Glomerular endothelial cell (primary cell): ENCODE results near the gene BMPR2. TPM values are rescaled to one million over a fixed set of nuclear protein-coding genes. Genes with fewer than 3 reads are reported as not detected.

ENCODE experiments used
- DNase-seq: peaks from one replicate; pipeline ENCODE4 v3.0.0-alpha.2; 2011; ENCODE audit warnings: low read depth, low spot score; ENCODE audit errors: extremely low read depth
- total RNA-seq: library from RNA; depleted of rRNA; stranded (reverse); fragments of >200 nt; gene quantifications from 2 replicates; pipeline ENCODE4 v1.2.3, GENCODE V29; 2015

Gene BMPR2
- total RNA-seq, 1 donor from 2014 or later = 141 TPM

- no peak for DNase-seq
Measured at GRCh38 chr2:202588647-202589581, 212.8 kb downstream of the BMPR2 start.

GRCh38 chr2:202589582-202589949 lies 213.4 kb downstream of the BMPR2 start:
- DNase-seq = no peak

GRCh38 chr2:202592566-202592965 lies 216.4 kb downstream of the BMPR2 start:
- no peak for DNase-seq

- no peak for DNase-seq
Measured at GRCh38 chr2:202599105-202599504, 223.0 kb downstream of the BMPR2 start.

GRCh38 chr2:202599911-202600310 lies 223.8 kb downstream of the BMPR2 start:
- DNase-seq = no peak

GRCh38 chr2:202604699-202605098 lies 228.6 kb downstream of the BMPR2 start:
- no peak for DNase-seq

- DNase-seq = no peak
Measured at GRCh38 chr2:202605174-202605573, 229.0 kb downstream of the BMPR2 start.

- no peak for DNase-seq
Measured at GRCh38 chr2:202608142-202608852, 232.2 kb downstream of the BMPR2 start.

- no peak for DNase-seq
Measured at GRCh38 chr2:202609381-202610145, 233.4 kb downstream of the BMPR2 start.

GRCh38 chr2:202610380-202610779 lies 234.3 kb downstream of the BMPR2 start:
- DNase-seq = no peak

GRCh38 chr2:202612145-202612544 lies 236.0 kb downstream of the BMPR2 start:
- DNase-seq = no peak

GRCh38 chr2:202613479-202613878 lies 237.4 kb downstream of the BMPR2 start:
- DNase-seq = no peak

Other genes with a start within 250 kb of the BMPR2 start
- gene SUMO1, start 137.7 kb upstream of the BMPR2 start, total RNA-seq = 76.8 and 94.7 TPM in 2 replicates
- gene NOP58, start 110.6 kb upstream of the BMPR2 start, total RNA-seq = 31.4 and 65.0 TPM in 2 replicates